Measurements from ENCODE around the gene DAB2IP. TPM values are rescaled to one million over a fixed set of nuclear protein-coding genes. Genes with fewer than 3 reads are reported as not detected.

The DAB2IP gene
- total and polyA plus RNA-seq, 2 donors from 2014 or later, result 33.8 to 105 TPM

DNA sequence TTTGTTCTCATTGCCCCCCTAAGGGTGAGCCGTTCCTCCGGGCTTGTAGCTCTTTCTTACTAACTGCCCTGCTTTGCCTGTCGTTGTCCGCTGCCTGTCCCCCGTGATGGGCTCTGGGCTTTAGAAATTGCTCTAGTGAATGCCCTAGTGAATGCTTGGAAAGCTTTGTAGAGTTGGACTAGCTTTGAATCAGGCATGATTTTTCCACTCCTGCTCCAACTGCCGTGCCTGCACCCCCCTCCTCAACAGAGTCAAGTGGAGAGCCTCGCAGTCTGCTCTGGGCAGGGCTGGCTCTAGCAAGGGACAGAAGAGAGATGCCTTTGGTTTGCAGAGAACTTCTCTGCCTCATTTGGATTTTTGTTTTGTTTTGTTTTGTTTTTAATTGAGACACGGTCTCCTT lies 46.8 kb upstream of the DAB2IP start:
- peak overlapping the region in 1 of 3 donors; percentile 30 for H3K9ac ChIP-seq (ENCODE audit: low read length in 3 of 3)
- H3K27ac ChIP-seq (ENCODE audit: low read depth in 2 of 2, low read length in 2 of 2), result no peak overlapping the region
- TF ChIP-seq, protein P1, sequence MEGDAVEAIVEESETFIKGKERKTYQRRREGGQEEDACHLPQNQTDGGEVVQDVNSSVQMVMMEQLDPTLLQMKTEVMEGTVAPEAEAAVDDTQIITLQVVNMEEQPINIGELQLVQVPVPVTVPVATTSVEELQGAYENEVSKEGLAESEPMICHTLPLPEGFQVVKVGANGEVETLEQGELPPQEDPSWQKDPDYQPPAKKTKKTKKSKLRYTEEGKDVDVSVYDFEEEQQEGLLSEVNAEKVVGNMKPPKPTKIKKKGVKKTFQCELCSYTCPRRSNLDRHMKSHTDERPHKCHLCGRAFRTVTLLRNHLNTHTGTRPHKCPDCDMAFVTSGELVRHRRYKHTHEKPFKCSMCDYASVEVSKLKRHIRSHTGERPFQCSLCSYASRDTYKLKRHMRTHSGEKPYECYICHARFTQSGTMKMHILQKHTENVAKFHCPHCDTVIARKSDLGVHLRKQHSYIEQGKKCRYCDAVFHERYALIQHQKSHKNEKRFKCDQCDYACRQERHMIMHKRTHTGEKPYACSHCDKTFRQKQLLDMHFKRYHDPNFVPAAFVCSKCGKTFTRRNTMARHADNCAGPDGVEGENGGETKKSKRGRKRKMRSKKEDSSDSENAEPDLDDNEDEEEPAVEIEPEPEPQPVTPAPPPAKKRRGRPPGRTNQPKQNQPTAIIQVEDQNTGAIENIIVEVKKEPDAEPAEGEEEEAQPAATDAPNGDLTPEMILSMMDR (IDR thresholded peaks at IDR 0.05; ENCODE audit: borderline replicate concordance, extremely low read depth, insufficient read depth), result no peak
- intact Hi-C loops (cut with DNase I), result no loop called here
- no peaks in the 10 kb centered on the region for H3K9me3 ChIP-seq (ENCODE audit: control insufficient read depth in 2 of 3, insufficient read depth in 1 of 3, low read length in 3 of 3)
- no peaks in the 10 kb centered on the region for H3K36me3 ChIP-seq (ENCODE audit: control insufficient read depth in 2 of 3, insufficient read depth in 3 of 3, low read length in 3 of 3)
- no peaks in the 10 kb centered on the region for H3K27me3 ChIP-seq (ENCODE audit: control insufficient read depth, insufficient read depth, low read length)
- H3K4me3 ChIP-seq (ENCODE audit: low read length in 3 of 3), result no peak overlapping the region
- peaks cover 0 to 38% (median 12%) of the 10 kb centered on the region in 3 donors for H3K4me1 ChIP-seq (ENCODE audit: control insufficient read depth in 2 of 3, insufficient read depth in 2 of 3, low read depth in 1 of 3, low read length in 3 of 3)
- DNase-seq (no peak), FAIRE-seq (no peak)

DNA sequence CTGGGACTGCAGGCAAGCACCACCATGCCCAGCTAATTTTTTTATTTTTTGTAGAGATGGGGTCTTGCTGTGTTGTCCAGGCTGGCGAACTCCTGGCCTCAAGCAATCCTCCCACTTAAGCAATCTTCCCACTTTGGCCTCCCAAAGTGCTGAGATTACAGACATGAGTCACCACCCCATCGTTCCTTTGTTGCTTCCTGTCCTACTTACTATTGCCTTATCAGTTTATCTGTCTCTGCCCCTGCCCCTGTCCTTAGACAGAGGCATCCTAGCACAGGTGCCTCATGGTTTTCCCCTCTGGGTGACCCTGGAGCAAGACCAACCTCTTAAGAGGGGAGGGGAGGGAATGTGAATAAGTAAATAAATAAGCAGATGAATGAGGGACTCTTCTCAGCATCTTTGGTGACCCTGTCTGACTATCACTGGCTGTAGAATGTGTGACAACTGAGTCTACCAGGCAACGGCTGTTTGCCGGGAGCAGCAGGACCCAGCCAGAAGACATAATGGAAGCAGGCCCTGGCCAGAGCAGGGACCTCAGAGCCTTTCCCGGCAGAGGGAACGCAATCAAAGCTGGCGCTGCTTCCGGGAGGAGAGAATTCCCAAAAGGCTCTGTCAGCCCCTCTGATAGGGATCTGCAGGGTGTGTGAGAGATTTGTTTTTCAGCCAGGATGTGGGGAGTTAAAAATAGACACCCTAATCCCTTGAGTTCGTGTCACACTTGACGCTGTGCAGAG lies 43.8 kb upstream of the DAB2IP start:
- H3K36me3 ChIP-seq (ENCODE audit: control insufficient read depth in 2 of 3, insufficient read depth in 3 of 3, low read length in 3 of 3), result no peaks in the 10 kb centered on the region
- no peak overlapping the region for H3K9ac ChIP-seq (ENCODE audit: low read length in 3 of 3)
- H3K9me3 ChIP-seq (ENCODE audit: control insufficient read depth in 2 of 3, insufficient read depth in 1 of 3, low read length in 3 of 3), result no peaks in the 10 kb centered on the region
- FAIRE-seq (no peak), DNase-seq (peak in 1 of 5 donors; percentile 90)
- H3K27me3 ChIP-seq (ENCODE audit: control insufficient read depth, insufficient read depth, low read length), result no peaks in the 10 kb centered on the region
- H3K4me1 ChIP-seq (ENCODE audit: control insufficient read depth in 2 of 3, insufficient read depth in 2 of 3, low read depth in 1 of 3, low read length in 3 of 3), result peaks cover 0 to 40% (median 11%) of the 10 kb centered on the region in 3 donors
- no peak overlapping the region for H3K4me3 ChIP-seq (ENCODE audit: low read length in 3 of 3)
- TF ChIP-seq, protein P1 (IDR thresholded peaks at IDR 0.05; ENCODE audit: borderline replicate concordance, extremely low read depth, insufficient read depth), result no peak
- intact Hi-C loops (cut with DNase I), result no loop called here
- peak overlapping the region; percentile 12 to 70 for H3K27ac ChIP-seq (ENCODE audit: low read depth in 2 of 2, low read length in 2 of 2)

DNA sequence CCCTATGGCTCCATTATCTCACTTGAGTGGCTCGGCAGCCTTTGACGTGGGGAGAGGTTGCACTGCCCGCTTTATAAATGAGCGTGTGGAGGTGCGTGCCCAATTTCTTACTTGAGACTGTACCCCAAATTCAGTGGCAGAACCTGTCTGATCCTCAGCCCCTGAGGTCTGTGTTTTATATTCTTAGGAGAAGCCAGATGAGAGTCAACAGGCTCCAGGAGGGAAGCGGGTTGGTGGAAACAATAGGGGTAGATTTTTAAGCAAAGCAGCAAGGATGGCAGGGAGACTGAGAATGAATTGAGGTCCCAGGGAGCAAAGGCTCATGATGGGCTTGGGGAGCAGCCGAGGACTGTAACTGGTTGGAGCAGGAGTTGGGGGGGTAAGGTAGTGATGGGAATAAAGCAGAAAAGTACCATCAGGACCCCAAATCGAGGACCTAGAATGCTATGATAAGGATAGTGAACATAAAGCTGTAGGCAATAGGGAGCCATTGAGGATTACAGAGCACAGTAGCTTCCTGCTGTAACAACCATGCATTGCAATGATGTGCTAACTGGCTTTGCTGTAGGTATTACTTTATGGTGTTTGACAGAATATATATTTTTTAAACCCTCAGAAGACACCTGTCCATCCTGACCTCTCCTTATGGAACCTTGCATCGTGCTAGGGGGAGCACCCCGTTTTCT lies 43.1 kb upstream of the DAB2IP start:
- H3K4me3 ChIP-seq (ENCODE audit: low read length in 3 of 3), result no peak overlapping the region
- TF ChIP-seq, protein P1 (IDR thresholded peaks at IDR 0.05; ENCODE audit: borderline replicate concordance, extremely low read depth, insufficient read depth), result no peak
- H3K36me3 ChIP-seq (ENCODE audit: control insufficient read depth in 2 of 3, insufficient read depth in 3 of 3, low read length in 3 of 3), result no peaks in the 10 kb centered on the region
- no peak for DNase-seq
- intact Hi-C loops (cut with DNase I), result no loop called here
- peak overlapping the region in 1 of 2 donors; percentile 70 for H3K27ac ChIP-seq (ENCODE audit: low read depth in 2 of 2, low read length in 2 of 2)
- peaks cover 6 to 47% (median 18%) of the 10 kb centered on the region in 3 donors for H3K4me1 ChIP-seq (ENCODE audit: control insufficient read depth in 2 of 3, insufficient read depth in 2 of 3, low read depth in 1 of 3, low read length in 3 of 3)
- H3K9me3 ChIP-seq (ENCODE audit: control insufficient read depth in 2 of 3, insufficient read depth in 1 of 3, low read length in 3 of 3), result no peaks in the 10 kb centered on the region
- H3K27me3 ChIP-seq (ENCODE audit: control insufficient read depth, insufficient read depth, low read length), result no peaks in the 10 kb centered on the region
- no peak overlapping the region for H3K9ac ChIP-seq (ENCODE audit: low read length in 3 of 3)
- no peak for FAIRE-seq

All from kidney (tissue), 14 donors.